ENCODE measurements around the gene ZMIZ1.

The ZMIZ1 gene

DNA sequence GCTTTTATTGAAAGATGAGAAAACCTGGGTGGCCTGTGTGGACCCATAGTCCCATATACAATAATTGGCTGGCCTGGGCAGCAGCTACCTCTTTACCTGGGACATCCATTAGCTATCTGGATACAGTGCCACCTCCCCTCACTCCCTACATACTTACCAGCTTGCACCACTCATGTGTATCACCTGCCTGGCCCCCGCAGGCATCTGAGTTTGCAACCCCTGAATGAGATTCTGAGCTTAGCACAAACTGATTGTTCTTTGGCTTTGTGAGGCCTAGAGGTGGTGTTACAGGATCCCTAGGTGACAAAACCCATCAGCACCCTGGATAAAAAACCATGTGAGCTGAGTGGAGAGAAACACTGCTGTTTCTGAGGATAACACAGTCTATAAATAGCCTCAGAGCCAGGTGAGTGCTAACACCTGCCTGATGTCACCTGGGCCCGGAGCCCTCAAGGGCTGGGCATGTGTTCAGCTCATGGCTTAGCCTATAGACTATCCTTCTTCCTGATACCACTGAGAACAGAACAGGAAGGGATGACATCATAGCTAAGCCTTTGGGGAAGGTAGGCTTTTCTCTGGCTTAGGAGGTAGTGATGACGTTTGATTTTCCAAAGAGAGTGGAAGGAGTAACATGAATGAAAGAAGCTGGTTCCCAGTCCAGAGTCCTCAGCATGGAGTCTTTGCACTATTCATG is 275.9 kb downstream of the ZMIZ1 start:
- no peak for FAIRE-seq
- DNase-seq (ENCODE audit: insufficient read length, low spot score), result no peak

DNA sequence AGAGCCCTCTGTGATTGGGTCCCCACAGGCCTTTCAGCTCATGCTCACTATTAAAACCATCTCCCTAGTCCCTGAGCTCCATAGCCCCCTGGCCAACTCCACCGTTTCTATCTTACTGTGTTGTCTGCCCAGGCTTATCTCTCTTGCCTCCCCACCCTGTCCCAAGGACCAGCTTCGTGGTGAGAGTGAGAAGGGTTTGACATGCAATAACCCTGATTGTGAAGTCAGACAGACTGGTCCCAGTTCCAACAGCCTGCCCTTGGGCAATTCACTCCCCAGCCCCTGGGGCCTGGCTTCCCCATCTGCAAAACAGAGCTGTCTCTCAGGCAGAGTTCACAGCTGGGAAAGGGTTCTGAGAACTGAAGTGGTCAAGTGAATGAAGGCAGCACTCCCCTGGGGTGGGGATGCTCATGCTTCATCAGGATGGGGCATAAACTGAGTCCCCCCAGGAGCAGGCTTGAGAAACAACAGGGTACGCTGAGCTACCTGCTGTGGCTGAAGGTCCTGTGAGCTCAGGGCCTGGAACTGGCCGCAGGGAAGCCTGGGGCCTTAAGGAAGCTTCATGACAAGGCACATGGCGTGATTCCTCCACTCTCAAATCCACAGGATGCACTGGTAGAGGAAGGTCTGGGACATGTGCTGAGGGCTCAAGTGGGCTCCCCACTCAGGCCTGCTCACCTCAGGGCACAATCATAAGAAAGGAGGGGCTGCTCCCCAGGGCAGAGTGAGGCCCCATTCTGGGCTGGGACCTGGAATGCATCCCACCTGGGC is 276.7 kb downstream of the ZMIZ1 start:
- no peak for DNase-seq (ENCODE audit: insufficient read length, low spot score)
- no peak for FAIRE-seq

DNA sequence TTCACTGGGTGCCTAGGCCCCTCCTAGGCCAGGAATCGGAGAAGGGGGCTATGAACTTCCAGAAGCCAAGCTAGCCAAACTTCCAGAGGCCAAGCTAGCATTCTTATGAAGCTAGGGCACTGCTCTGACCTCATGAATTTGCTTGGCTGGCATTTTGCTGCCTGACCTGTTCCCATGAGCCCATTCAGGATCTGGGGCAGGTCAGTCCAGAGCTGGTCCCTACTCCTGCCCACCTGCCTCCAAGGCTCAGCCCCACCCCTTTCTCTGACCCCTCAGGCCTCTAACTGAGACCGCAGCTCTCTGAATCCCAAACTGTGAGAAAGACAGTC is 277.2 kb downstream of the ZMIZ1 start:
- FAIRE-seq, result no peak
- no peak for DNase-seq (ENCODE audit: insufficient read length, low spot score)

DNA sequence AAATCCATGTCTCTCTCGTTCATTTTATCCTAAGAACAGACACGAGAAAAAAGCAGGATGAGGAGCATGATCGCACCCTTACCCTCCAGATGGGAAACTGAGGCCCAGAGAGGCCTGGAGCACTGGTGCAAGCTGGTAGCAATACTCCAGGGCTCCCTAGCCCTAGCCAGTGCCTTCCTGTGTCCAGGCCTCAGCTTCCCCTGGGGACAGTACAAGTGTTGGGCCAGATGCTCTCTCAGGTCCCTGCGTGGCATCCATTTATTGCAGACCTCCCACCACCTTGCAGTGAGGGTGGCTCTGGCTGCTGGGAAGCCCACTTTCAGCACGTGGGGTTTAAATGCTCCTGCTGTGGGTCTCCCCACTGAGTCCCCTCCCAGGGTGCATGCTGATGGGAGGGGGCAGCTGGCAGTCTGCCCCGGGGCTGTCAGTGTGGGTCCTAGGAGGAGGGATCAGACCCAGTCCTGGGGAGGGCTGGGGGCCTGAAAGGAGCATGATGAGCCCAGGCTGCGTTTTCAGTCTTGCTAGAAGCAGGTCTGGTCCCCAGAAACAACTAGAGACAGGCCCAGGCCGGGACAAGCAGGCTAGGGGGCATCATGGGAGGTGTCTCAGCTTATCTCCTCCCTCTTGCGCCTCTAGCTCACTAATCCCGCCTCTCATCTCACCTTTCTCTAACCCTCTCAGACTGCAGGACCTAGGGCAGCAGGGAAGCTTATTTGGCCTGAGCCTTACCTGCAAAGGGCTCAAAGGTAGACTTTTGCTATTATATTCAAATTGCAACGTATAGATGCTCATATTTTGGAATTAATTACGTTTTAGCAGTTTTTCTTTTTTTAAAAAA is 277.8 kb downstream of the ZMIZ1 start:
- no peak for DNase-seq (ENCODE audit: insufficient read length, low spot score)
- no peak for FAIRE-seq

DNA sequence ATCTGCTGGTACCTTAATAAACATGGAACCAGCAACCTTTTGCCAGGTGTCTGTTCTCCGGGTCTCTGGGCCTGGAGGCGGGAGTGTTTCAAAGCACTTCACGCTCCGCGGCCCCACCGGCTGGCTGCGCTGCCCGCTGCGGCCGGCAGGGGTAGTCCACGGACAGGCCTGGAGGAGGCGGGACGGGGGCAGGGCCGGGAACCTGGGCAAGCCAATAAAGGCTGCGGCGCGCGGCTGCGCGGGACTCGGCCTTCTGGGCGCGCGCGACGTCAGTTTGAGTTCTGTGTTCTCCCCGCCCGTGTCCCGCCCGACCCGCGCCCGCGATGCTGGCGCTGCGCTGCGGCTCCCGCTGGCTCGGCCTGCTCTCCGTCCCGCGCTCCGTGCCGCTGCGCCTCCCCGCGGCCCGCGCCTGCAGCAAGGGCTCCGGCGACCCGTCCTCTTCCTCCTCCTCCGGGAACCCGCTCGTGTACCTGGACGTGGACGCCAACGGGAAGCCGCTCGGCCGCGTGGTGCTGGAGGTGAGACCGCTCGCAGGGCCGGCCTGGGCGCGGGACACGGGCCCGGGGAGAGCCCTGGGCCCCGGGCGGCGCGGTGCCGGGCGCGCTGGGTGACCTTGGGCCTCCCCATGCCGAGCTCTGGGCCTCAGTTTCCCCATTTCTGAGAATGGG is 278.6 kb downstream of the ZMIZ1 start, which contains the start of gene PPIF:
TSS of gene PPIF (plus strand) at position 244 of the 668 bp plus-strand sequence. CDS start at position 324, 80 bp downstream.
- peak; percentile 40 for FAIRE-seq

DNA sequence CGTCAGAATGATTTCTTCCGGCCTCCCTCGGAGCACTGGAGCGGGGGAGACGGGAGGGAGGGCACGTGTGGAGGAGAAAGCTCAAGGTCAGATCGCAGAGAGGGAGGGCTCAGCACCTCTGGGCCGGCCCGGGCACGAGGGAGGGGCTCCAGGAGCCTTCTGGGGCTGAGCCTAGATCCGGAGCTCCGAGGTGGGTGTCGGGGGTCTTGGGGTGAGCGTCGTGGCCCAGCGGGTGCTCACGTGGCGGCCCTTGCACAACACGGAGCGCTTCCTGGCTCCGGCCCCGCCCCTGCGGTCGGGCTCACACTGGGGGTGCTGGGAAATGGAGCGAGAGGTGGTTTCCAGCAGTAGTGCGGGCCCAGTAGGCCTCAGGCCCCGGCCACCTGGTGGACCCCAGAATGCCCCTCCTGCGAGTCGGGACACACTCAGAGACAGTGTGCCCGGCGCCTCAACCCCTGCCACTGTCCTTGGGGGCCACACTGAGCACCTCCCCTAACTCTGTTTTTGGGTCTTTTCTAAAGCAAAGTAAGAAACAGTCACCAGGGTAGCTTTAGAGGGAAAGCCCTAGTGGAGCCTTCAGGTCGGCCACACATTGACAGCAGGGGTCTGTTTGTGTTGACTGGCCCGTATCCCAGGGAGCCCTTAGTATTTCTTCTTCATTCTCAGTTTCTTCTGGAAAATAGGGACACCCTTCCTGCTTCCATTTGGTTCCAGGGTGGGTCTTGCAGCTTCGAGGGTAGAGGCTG is 279.3 kb downstream of the ZMIZ1 start:
- no peak for FAIRE-seq

More for the DNA sequence above, 278.6 kb downstream of the ZMIZ1 start, which contains the start of gene PPIF:
- peak; percentile 90 for DNase-seq (ENCODE audit: insufficient read length, low spot score)

DNA sequence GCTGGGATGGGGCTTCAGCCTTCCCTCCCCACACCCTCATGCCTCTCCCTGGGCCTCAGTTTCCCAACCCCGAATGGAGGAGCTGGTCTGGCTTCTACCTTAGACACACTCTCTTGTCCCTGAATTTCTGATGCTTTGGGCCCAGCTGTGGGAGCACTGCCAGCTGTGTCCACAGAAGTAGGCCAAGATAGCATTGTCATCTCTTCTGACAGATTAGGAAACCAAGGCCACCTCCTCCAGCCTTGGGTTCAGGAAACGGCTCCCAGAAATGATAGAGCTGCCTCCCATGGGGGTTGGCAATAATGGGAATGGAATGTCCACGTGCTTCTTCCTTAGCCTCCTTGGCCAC is 279.8 kb downstream of the ZMIZ1 start:
- FAIRE-seq (no peak), DNase-seq (ENCODE audit: insufficient read length, low spot score) (no peak)

More for the DNA sequence above, 279.3 kb downstream of the ZMIZ1 start:
- DNase-seq (ENCODE audit: insufficient read length, low spot score), result peak; percentile 62

DNA sequence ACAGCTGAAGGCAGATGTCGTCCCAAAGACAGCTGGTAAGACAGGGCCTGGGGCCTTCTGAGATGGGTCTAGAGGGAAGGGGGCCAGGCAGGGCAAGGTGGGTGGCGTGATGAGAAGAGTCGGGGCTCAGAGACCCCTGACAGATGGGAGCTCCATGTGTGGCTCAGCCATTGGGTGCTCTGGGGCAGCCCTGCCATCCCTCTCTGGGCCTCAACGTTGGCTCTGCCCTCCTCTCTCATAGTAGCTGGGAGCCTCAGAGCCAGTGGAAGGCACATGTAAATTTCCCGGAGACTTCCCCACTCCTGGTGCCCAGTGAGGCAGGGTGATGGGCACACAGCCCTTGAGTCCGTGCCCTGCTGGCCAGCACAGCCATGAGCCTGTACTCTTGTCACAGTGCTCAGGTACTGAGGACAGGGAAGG is 280.3 kb downstream of the ZMIZ1 start:
- FAIRE-seq (no peak), DNase-seq (ENCODE audit: insufficient read length, low spot score) (no peak)

DNA sequence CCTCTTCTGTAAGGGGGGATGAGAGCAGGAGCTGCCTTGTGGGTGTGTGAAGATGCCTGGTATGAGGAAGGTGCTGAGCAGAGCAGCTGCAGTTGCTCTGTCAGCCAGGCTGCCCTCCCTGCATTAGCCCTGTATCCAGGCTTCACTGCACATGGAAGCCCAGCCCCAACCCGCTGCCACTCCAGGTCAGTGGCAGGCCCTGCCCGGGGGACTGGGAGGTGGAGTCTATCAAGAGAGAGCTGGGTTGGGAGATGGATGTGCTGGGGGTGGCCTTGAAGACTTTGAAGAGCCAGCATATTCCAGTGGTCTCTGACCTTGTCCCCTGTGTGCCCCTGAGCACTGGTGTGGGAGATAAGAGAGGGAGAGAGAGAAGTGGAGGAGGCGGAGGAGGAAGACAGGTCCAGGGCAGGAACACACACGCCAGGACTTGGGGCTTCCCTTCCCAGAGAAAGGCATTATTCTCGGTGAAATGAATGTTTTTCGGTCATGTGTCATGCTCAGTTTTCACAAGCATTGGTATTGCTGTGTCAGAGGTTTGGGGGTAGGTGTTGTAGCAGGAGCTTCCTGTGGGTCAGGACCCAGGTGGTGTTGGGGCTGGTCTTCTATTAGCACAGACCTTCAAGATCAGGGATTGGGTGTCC is 281.1 kb downstream of the ZMIZ1 start:
- FAIRE-seq (no peak), DNase-seq (ENCODE audit: insufficient read length, low spot score) (no peak)

DNA sequence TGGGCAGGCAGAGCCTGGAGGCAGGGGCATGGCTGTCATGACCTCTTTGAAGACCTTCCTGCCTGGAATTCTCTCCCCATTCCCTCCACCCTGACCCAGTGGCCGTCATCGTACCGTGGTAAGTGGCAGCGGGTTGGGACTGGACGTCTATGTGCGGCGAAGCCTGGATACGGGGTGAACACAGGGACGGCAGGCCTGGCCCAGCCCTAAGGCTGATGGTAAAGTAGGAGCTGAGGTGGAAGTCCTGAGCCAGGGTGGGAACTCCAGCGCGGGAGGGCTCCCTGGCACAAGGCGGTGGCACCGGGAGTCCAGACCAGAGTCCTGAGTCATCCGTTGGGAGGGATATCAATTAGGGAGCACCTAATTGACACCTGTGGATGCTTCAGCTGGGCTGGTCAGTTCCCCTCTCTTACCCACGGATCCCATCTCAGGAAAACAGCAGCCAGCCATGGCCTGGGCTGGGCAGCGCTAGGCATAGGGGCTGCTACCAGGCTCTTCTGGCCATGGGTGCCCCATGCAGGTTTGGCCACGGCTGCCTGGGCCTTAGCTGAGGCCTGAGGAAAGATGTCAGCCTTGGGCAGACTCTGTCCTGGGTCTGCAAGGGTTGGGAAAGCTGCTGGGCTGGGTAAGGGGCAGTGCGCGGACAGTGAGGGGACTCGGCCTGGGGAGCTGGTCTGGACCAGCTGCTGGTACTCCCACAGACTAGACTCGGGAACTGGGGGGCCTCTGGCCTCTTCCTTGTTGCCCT is 281.8 kb downstream of the ZMIZ1 start:
- FAIRE-seq (no peak), DNase-seq (ENCODE audit: insufficient read length, low spot score) (no peak)

DNA sequence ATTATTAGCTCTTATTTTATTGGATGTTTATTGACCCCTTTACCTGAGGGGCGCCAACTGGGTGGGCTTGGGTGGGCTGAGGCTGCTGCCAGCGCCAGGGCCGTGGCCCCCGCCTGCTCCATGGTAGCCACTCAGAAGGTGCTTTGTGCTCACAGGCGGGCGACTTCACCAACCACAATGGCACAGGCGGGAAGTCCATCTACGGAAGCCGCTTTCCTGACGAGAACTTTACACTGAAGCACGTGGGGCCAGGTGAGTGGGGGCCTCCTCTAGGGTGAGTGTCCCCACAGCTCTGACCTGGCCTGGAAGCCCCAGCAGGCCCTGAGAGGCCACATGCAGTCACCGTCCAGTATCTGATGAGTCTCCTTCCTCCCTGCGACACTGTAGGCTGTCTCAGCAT is 282.6 kb downstream of the ZMIZ1 start:
- no peak for FAIRE-seq
- DNase-seq (ENCODE audit: insufficient read length, low spot score), result no peak

DNA sequence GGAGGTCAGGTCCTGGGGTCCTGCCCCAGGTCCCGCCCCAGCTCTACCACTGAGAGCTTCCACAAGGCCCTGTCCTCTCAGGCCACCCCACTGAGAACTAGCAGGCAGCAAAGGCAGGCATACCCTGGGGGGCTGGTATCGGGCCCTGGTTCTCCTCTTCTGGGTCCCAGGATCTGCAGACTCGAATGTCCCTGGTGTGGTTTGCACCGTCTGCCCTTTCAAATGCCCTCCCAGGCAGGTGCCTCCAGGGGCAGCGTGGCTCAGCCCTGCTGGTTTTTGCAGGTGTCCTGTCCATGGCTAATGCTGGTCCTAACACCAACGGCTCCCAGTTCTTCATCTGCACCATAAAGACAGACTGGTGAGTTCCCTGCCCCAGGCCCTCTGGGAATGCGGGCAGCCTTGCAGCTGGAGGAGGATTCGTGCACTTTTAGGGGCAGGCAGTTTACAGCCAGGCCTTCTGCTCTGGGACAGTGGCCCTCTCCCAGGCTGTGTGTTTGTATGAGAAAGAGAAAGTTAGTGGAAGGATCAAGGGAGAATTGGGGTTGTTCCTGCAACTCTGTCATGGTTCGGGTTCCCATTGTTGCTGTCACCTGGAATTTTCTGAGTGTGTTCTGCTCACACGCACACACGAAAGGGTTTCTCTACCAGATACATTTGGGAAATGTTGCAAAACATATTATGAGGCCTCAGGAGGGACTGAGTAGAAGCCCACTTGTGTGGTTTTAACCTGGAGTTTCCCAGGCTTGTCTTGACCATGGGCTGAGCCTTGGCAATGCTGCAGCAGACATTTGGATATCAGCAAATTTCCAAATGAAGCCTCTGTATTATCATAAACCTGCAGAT is 283.5 kb downstream of the ZMIZ1 start:
- no peak for DNase-seq (ENCODE audit: insufficient read length, low spot score)
- no peak for FAIRE-seq

DNA sequence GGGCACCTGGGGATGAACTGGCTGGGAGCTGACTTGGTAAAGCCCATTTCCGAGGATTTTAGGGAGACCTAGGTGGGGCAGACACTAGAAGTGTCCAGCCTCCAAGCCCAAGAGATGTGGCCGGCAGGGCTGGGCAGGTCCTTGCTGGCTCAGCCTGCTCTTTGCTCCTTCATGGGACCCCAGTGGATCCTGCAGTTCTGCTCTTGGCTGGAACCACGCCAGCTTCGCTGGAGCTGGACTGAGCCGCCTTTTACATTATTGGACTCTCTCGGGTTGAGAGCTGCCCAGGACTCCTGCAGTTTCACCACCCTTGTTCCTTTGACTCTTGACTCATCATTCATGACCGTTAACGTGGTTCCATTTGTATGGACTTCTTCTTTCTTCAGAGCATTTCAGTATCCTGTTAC is 284.2 kb downstream of the ZMIZ1 start:
- DNase-seq (ENCODE audit: insufficient read length, low spot score), result no peak
- FAIRE-seq, result no peak

DNA sequence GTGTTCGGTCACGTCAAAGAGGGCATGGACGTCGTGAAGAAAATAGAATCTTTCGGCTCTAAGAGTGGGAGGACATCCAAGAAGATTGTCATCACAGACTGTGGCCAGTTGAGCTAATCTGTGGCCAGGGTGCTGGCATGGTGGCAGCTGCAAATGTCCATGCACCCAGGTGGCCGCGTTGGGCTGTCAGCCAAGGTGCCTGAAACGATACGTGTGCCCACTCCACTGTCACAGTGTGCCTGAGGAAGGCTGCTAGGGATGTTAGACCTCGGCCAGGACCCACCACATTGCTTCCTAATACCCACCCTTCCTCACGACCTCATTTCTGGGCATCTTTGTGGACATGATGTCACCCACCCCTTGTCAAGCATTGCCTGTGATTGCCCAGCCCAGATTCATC is 285.0 kb downstream of the ZMIZ1 start:
- DNase-seq (ENCODE audit: insufficient read length, low spot score) (no peak), FAIRE-seq (no peak)

DNA sequence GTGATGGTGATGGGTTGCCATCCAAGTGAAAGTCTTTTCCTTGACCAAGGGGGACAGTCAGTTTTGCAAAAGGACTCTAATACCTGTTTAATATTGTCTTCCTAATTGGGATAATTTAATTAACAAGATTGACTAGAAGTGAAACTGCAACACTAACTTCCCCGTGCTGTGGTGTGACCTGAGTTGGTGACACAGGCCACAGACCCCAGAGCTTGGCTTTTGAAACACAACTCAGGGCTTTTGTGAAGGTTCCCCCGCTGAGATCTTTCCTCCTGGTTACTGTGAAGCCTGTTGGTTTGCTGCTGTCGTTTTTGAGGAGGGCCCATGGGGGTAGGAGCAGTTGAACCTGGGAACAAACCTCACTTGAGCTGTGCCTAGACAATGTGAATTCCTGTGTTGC is 285.4 kb downstream of the ZMIZ1 start:
- DNase-seq (ENCODE audit: insufficient read length, low spot score), result no peak
- FAIRE-seq, result no peak

DNA sequence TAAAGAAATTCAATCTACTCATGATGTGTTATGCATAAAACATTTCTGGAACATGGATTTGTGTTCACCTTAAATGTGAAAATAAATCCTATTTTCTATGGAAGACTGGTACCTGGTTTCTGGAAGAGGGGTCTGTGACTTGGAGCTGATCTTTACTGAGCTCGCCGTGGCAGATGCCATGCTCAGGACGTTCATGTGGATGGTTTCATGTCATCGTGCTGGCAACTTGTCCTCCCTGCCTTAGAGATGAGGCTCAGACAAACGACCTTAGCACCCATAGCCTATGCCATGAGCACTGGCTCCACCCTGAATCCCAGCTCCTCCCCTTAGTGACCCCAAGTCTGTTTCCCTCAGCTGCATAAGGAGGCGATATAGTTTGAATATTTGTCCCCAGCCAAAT is 285.8 kb downstream of the ZMIZ1 start:
- FAIRE-seq (no peak), DNase-seq (ENCODE audit: insufficient read length, low spot score) (no peak)

DNA sequence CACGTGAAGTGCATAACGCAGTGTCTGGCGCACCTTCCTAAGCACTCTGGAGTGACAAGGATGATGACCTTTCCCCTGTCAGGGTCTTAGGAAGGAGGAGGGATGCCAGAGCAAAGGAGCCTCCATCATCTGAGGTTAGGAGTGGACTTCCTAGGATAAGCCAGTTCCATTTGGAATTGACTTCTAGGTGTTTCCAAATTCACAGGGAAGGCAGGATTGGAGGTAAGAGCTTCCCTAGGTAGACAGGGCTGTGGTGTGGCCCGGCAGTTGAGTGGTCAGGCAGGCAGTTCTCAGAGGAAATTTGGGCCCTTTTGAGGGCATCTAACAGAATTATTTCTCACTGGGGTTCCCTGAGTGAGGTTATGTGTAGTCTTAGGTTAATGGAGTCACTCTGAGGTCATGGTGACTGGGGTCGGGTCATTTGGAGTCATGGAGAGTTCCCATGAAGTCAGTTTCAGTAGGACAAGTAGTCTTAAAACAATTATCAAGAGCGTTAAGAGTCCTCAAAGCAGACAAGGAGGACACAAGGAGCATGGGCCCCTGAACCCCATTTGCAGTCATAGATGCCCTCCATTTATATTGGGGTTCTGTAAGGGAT is 286.8 kb downstream of the ZMIZ1 start:
- FAIRE-seq (no peak), DNase-seq (ENCODE audit: insufficient read length, low spot score) (no peak)

DNA sequence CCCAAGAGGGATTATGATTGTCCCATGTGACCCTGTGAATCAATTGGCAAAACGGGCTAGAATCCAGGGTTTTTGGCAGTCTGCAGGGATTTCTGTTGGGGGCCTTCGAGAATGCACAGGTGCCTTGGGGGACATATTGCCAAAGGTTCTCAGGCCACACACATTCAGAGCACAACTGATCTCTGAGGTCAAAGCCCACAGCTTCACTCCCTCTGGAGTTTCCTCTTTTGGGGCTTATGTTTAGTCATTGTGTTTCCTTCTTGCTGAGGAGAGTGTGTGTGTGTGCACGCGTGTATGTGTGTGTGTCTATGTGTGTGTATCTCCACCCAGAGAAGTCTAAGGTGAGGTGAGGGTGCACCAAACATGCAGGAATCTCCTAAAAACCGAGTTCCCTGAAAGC is 287.3 kb downstream of the ZMIZ1 start:
- FAIRE-seq (no peak), DNase-seq (ENCODE audit: insufficient read length, low spot score) (no peak)

All from GM19239 (cell line).